Transverse colon (tissue), 4 donors: ENCODE data around the gene OR2M3. TPM values are rescaled to one million over a fixed set of nuclear protein-coding genes. Genes with fewer than 3 reads are reported as not detected.
"Not testable (repeated sequence)": the region's sequence is repeated elsewhere in the genome, so short reads cannot be mapped to it uniquely, and the experiment has no call there.

ENCODE experiments used
- DNase-seq: peaks from one replicate; pipeline ENCODE4 v3.0.0-alpha.2; 2019
- H3K27ac ChIP-seq, 4 donors: fragments of 200-600 bp; sonication (generic); 2 replicates each; pipeline ENCODE4 v1.5.1; 2016 to 2018; ENCODE audit warnings: inconsistent platforms in 4 of 4
- H3K27me3 ChIP-seq: fragments of 200-600 bp; sonication (generic); 2 replicates; pipeline ENCODE4 v1.5.1; 2017; ENCODE audit warnings: inconsistent platforms
- H3K36me3 ChIP-seq, 4 donors: fragments of 200-600 bp; sonication (generic); 2 replicates each; pipeline ENCODE4 v1.5.1; 2017 to 2019; ENCODE audit warnings: inconsistent platforms in 4 of 4
- H3K4me1 ChIP-seq, 4 donors: fragments of 200-600 bp; sonication (generic); 2 replicates each; pipeline ENCODE4 v1.5.1; 2017 to 2020; ENCODE audit warnings: inconsistent platforms in 4 of 4
- H3K4me3 ChIP-seq, 4 donors: fragments of 200-600 bp; sonication (generic); 1 replicate in 1 of 4; 2 replicates in 3 of 4; pipeline versions ENCODE4 v1.5.1 to v1.6.1; 2017 to 2019; ENCODE audit warnings: inconsistent platforms in 4 of 4
- H3K9me3 ChIP-seq, 2 donors: fragments of 200-600 bp; sonication (generic); 2 replicates each; pipeline ENCODE4 v1.5.1; 2017 to 2019; ENCODE audit warnings: inconsistent platforms in 2 of 2
- CTCF ChIP-seq, 5 experiments: fragments of 200-600 bp in 3 of 5; fragments of 450-650 bp in 2 of 5; sonication (generic) in 3 of 5; IDR thresholded peaks; 1 replicate in 2 of 5; 2 replicates in 3 of 5; pipeline ENCODE4 v1.5.1; 2016 to 2017; ENCODE audit warnings: antibody characterized with exemption in 5 of 5, inconsistent platforms in 3 of 5, mild to moderate bottlenecking in 2 of 5, moderate library complexity in 1 of 5
- EP300 ChIP-seq: sonication (generic); formaldehyde crosslinking; IDR thresholded peaks from one replicate; pipeline ENCODE4 v1.6.1; 2017; ENCODE audit warnings: antibody characterized with exemption, low read depth
- POLR2A ChIP-seq: fragments of 450-650 bp; IDR thresholded peaks from one replicate; pipeline ENCODE4 v1.6.1; 2016; ENCODE audit warnings: antibody characterized with exemption, mild to moderate bottlenecking, moderate library complexity
- POLR2AphosphoS5 ChIP-seq, 3 donors: sonication (generic); formaldehyde crosslinking; IDR thresholded peaks; one replicate each; pipeline ENCODE4 v1.6.1; 2016; ENCODE audit warnings: antibody characterized with exemption in 3 of 3
- WGBS, 2 donors: methylation state at CpG; one replicate each; pipeline ENCODE4 v1.1.5; 2018; ENCODE audit warnings: low coverage in 1 of 2; 5-methylcytosine and 5-hydroxymethylcytosine counted together
- in situ Hi-C, 4 donors: fragments of 200-750 bp; cut with MboI; loops; one replicate each; pipeline versions ENCODE4 v1.15.0 to v1.15.1; 2017; ENCODE audit warnings: low sequenced_read_pairs in 3 of 4, low pct_ligation_motif_present in 1 of 4, low pct_unique_long_range_greater_than_20kb in 1 of 4
- intact Hi-C: fragments of 100-400 bp; cut with DNase I; formaldehyde crosslinking; loops from one replicate; pipeline ENCODE4 v1.15.1; 2023; ENCODE audit warnings: low total_unique reads
- total RNA-seq, 4 donors: library from RNA; depleted of rRNA; stranded (reverse); fragments of >200 nt; gene quantifications; one replicate each; pipeline ENCODE4 v1.1.0, GENCODE V29; 2016

Gene OR2M3
- total RNA-seq, 4 donors from 2014 or later: not detected

- no peaks in the 10 kb centered on the region for H3K36me3 ChIP-seq
- no peak overlapping the region for H3K27ac ChIP-seq
- WGBS, 2 donors: 56 to 100% methylated on average over 1 to 6 of the region's 6 CpGs
- no peak overlapping the region for H3K4me3 ChIP-seq
- intact Hi-C loops: no loop called here
- TF ChIP-seq POLR2A (no peak), EP300 (no peak), CTCF (IDR thresholded peaks at IDR 0.05) (no peak), POLR2AphosphoS5 (IDR thresholded peaks at IDR 0.05) (no peak)
- in situ Hi-C loops: no loop called here
- no peaks in the 10 kb centered on the region for H3K4me1 ChIP-seq
- H3K27me3 ChIP-seq: no peaks in the 10 kb centered on the region
- no peak for DNase-seq
- H3K9me3 ChIP-seq: no peaks in the 10 kb centered on the region
Measured at GRCh38 chr1:248229360-248229908, 32.4 kb downstream of the OR2M3 start.

DNA sequence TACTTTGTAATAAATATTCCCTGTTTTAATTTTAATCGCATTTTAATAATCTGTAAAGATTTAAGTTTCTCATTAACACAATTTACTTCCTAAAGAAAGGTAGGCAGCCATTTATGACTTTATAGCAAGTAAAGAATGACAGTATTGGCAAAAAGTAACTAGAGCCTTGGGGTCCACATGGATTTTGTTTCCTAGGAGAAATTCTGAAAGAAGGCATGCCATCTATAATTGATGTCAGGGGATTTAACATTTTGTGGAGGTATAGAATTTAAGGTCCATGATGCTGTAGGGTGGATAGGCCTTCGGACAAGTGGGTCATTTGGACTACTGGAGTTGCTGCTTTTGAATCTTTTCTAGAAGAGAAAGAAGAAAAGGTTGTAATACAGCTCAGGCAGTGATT, 34.1 kb downstream of the OR2M3 start, which contains the start of gene OR2M4:
TSS of gene OR2M4 (plus strand) at position 301 of the 400 bp plus-strand sequence. CDS start 7,512 bp downstream, outside the sequence.
- Histone ChIP-seq H3K27me3 (no peaks in the 10 kb centered on the region), H3K4me3 (no peak within 1 kb of the TSS), H3K4me1 (no peaks in the 10 kb centered on the region), H3K9me3 (no peaks in the 10 kb centered on the region), H3K27ac (no peak within 1 kb of the TSS), H3K36me3 (no peaks in the 10 kb centered on the region)
- DNase-seq: no peak
- in situ Hi-C loops (no loop called here), intact Hi-C loops (no loop called here)
- TF ChIP-seq CTCF (IDR thresholded peaks at IDR 0.05): no peak
- no peak for TF ChIP-seq POLR2AphosphoS5 (IDR thresholded peaks at IDR 0.05)
- TF ChIP-seq EP300: no peak
- no peak for TF ChIP-seq POLR2A
- 77 to 84% methylated on average over 2 of the region's 2 CpGs for WGBS, 2 donors

DNA sequence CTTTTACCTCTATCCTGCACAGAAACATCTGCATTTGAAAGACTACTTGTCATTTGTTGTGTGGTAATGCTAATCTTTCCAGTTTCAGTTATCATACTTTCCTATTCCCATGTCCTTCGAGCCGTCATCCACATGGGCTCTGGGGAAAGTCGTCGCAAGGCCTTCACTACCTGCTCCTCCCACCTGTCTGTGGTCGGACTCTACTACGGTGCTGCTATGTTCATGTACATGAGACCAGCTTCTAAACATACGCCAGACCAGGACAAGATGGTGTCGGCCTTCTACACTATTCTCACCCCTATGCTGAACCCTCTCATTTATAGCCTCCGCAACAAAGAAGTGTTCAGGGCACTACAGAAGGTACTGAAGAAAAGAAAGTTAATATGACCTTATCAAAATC, 42.4 kb downstream of the OR2M3 start:
- Histone ChIP-seq H3K36me3 (no peaks in the 10 kb centered on the region), H3K27ac (no peak overlapping the region), H3K4me1 (no peaks in the 10 kb centered on the region), H3K4me3 (no peak overlapping the region), H3K27me3 (no peaks in the 10 kb centered on the region), H3K9me3 (no peaks in the 10 kb centered on the region)
- DNase-seq: no peak
- intact Hi-C loops (no loop called here), in situ Hi-C loops (no loop called here)
- WGBS, 2 donors: 89 to 97% methylated on average over 8 to 9 of the region's 9 CpGs
- TF ChIP-seq CTCF (IDR thresholded peaks at IDR 0.05) (no peak), EP300 (no peak), POLR2AphosphoS5 (IDR thresholded peaks at IDR 0.05) (no peak), POLR2A (no peak)

GRCh38 chr1:248243204-248243603, 46.1 kb downstream of the OR2M3 start:
- intact Hi-C loops (no loop called here), in situ Hi-C loops (no loop called here)
- Histone ChIP-seq H3K4me1 (no peaks in the 10 kb centered on the region), H3K4me3 (no peak overlapping the region), H3K27me3 (no peaks in the 10 kb centered on the region), H3K9me3 (no peaks in the 10 kb centered on the region), H3K27ac (no peak overlapping the region), H3K36me3 (no peaks in the 10 kb centered on the region)
- WGBS, 2 donors: 16 to 20% methylated on average over 13 to 14 of the region's 14 CpGs
- DNase-seq: no peak
- TF ChIP-seq POLR2A (no peak), CTCF (IDR thresholded peaks at IDR 0.05) (peak; percentile 10 to 43 (median 32))

DNA sequence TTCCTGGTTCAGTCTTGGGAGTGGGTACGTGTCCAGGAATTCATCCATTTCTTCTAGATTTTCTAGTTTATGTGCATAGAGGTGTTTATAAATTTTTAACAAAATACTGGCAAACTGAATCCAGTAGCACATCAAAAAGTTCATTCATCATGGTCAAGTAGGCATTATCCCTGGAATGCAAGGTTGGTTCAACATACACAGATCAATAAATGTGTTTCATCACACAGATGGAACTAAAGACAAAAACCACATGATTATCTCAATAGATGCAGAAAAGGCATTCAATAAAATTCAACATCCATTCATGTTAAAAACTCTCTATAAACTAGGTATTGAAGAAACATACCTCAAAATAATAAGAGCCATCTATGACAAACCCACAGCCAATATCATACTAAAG, 62.2 kb downstream of the OR2M3 start:
- intact Hi-C loops, H3K9me3 ChIP-seq, H3K4me3 ChIP-seq, H3K27ac ChIP-seq, DNase-seq, in situ Hi-C loops, H3K4me1 ChIP-seq, H3K27me3 ChIP-seq, H3K36me3 ChIP-seq: not testable (repeated sequence)
- WGBS, 2 donors: 76 to 100% methylated on average over 1 of the region's 1 CpG
